Sigmoid colon (tissue), 7 donors: Measurements from ENCODE around the gene THSD7A. TPM values are rescaled to one million over a fixed set of nuclear protein-coding genes. Genes with fewer than 3 reads are reported as not detected.

ENCODE experiments used
- DNase-seq: peaks from one replicate; pipeline ENCODE4 v3.0.0-alpha.2; 2019
- H3K27ac ChIP-seq, 4 donors: fragments of 200-600 bp; sonication (generic); one replicate each; pipeline ENCODE4 v1.5.1; 2016 to 2019; ENCODE audit warnings: mild to moderate bottlenecking in 1 of 4
- H3K27me3 ChIP-seq, 3 donors: fragments of 200-600 bp; sonication (generic); one replicate each; pipeline ENCODE4 v1.5.1; 2019; ENCODE audit warnings: mild to moderate bottlenecking in 1 of 3
- H3K36me3 ChIP-seq, 4 donors: fragments of 200-600 bp; sonication (generic); one replicate each; pipeline ENCODE4 v1.5.1; 2016 to 2019
- H3K4me1 ChIP-seq, 4 donors: fragments of 200-600 bp; sonication (generic); one replicate each; pipeline ENCODE4 v1.5.1; 2017 to 2019
- H3K4me3 ChIP-seq, 4 donors: fragments of 200-600 bp; sonication (generic); one replicate each; pipeline ENCODE4 v1.5.1; 2017 to 2019; ENCODE audit warnings: mild to moderate bottlenecking in 2 of 4, moderate library complexity in 1 of 4
- H3K9me3 ChIP-seq, 4 donors: fragments of 200-600 bp in 3 of 4; sonication (generic) in 3 of 4; one replicate each; pipeline versions ENCODE4 v1.5.1 to v1.6.1; 2013 to 2019
- CTCF ChIP-seq, 4 experiments: fragments of 450-650 bp in 3 of 4; fragments of 200-600 bp in 1 of 4; IDR thresholded peaks; one replicate each; pipeline ENCODE4 v1.5.1; 2016 to 2019; ENCODE audit warnings: antibody characterized with exemption in 4 of 4, mild to moderate bottlenecking in 3 of 4, moderate library complexity in 2 of 4
- EP300 ChIP-seq, 4 donors: sonication (generic); formaldehyde crosslinking; IDR thresholded peaks; one replicate each; pipeline ENCODE4 v1.6.1; 2017; ENCODE audit warnings: antibody characterized with exemption in 4 of 4
- POLR2A ChIP-seq, 2 donors: fragments of 450-650 bp; IDR thresholded peaks; one replicate each; pipeline ENCODE4 v1.6.1; 2016; ENCODE audit warnings: antibody characterized with exemption in 2 of 2, mild to moderate bottlenecking in 2 of 2, moderate library complexity in 2 of 2
- POLR2AphosphoS5 ChIP-seq, 4 donors: sonication (generic); formaldehyde crosslinking; IDR thresholded peaks; one replicate each; pipeline ENCODE4 v1.6.1; 2017; ENCODE audit warnings: antibody characterized with exemption in 4 of 4
- WGBS, 2 donors: extraction: QIAGEN DNeasy Blood & Tissue Kit; methylation state at CpG; one replicate each; pipeline ENCODE4 v1.1.7; 2013; 5-methylcytosine and 5-hydroxymethylcytosine counted together
- intact Hi-C: fragments of 100-400 bp; cut with DNase I; formaldehyde crosslinking; loops from one replicate; pipeline ENCODE4 v1.15.1; 2023
- polyA plus RNA-seq, 3 donors: library from polyadenylated mRNA; stranded (reverse); fragments of 200-250 nt; gene quantifications; one replicate each; pipeline ENCODE4 v1.2.3, GENCODE V29; 2013
- total RNA-seq, 4 donors: library from RNA; depleted of rRNA; stranded (reverse); fragments of >200 nt; gene quantifications; one replicate each; pipeline ENCODE4 v1.1.0, GENCODE V29; 2016
- donor health status: healthy with polysubstance abuse.
- donor health status: Bipolar disorder and iron deficiency.
- donor health status: healthy.

Gene THSD7A
- total and polyA plus RNA-seq, 7 donors = under 0.01 to 6.9 (median 5.0) TPM

GRCh38 chr7:11436316-11436715 is 395.7 kb downstream of the THSD7A start:
- Histone ChIP-seq H3K4me1 (peaks cover 0 to 13% (median 3%) of the 10 kb centered on the region in 4 donors), H3K4me3 (no peak overlapping the region), H3K36me3 (no peaks in the 10 kb centered on the region), H3K27me3 (no peaks in the 10 kb centered on the region), H3K9me3 (no peaks in the 10 kb centered on the region), H3K27ac (no peak overlapping the region)
- intact Hi-C loops = no loop called here
- no peak for DNase-seq
- TF ChIP-seq POLR2AphosphoS5 (IDR thresholded peaks at IDR 0.05) = no peak
- no peak for TF ChIP-seq EP300 (IDR thresholded peaks at IDR 0.05)
- TF ChIP-seq POLR2A (IDR thresholded peaks at IDR 0.05) = no peak
- no peak for TF ChIP-seq CTCF (IDR thresholded peaks at IDR 0.05)
- WGBS, 2 donors = 75 to 79% methylated on average over 1 of the region's 1 CpG

DNA sequence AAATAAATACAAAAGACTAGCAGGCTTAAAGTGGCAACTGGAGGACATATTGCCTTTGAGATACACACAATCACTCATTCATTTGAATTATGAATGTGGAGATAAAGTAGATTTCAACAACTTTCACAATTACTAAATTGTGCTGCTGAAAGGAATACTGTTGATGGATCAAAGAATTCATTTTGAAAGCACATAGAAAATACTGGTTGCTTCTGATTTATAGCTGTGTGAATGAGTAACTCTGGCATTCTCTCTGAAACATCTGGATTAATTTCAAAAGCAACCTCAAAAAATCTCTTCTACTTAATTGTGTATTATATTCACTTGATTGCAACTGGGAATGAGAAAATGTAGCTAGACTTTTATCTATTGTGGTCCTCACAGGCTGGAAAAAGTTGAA is 397.6 kb downstream of the THSD7A start:
- intact Hi-C loops = no loop called here

DNA sequence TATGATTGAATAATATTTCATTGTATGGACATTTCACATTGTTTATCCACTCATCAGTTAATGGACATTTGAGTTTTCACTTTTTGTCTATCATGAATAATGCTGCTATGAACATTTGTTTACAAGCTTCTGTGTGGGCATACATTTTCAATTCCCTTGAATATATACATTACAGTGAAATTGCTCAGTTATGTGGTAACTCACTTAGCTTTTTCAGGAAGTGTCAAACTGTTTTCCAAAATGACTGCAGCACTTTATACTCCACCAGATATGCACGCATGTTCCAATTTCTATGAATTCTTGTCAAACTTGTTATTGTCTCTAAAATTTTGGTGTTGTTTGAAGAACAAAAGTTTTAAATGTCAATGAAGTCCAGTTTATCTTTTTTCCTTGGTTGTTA is 401.2 kb downstream of the THSD7A start:
- H3K27me3 ChIP-seq = no peaks in the 10 kb centered on the region

More for the DNA sequence above, 397.6 kb downstream of the THSD7A start:
- Histone ChIP-seq H3K27ac (no peak overlapping the region), H3K36me3 (no peaks in the 10 kb centered on the region), H3K4me3 (no peak overlapping the region), H3K9me3 (no peaks in the 10 kb centered on the region), H3K27me3 (no peaks in the 10 kb centered on the region), H3K4me1 (peaks cover 0 to 13% (median 3%) of the 10 kb centered on the region in 4 donors)
- DNase-seq = no peak
- TF ChIP-seq POLR2A (IDR thresholded peaks at IDR 0.05) = no peak
- no peak for TF ChIP-seq CTCF (IDR thresholded peaks at IDR 0.05)
- TF ChIP-seq POLR2AphosphoS5 (IDR thresholded peaks at IDR 0.05) = no peak
- no peak for TF ChIP-seq EP300 (IDR thresholded peaks at IDR 0.05)

DNA sequence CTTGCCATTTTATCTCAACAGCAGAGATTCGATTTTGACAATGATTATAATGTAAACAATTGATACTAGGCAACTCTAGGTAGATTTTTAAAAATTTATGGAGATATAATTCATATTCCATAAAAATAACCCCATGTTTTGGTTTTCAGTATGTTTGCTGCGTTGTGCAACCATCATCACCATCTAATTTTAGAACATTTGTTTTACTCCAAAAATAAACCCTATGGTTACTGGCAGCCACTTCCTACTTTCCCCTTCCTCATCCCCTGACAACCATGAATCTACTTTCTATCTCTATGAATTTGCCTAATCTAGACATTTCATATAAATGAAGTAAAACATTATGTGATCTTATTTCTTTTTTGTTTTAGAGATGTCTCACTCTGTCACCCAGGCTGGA is 401.9 kb downstream of the THSD7A start:
- no peak for TF ChIP-seq EP300 (IDR thresholded peaks at IDR 0.05)
- no peak for TF ChIP-seq POLR2A (IDR thresholded peaks at IDR 0.05)
- TF ChIP-seq POLR2AphosphoS5 (IDR thresholded peaks at IDR 0.05) = no peak
- no peak for TF ChIP-seq CTCF (IDR thresholded peaks at IDR 0.05)
- WGBS, 2 donors = 58 to 68% methylated on average over 2 of the region's 2 CpGs
- H3K4me3 ChIP-seq = no peak overlapping the region
- no peak overlapping the region for H3K27ac ChIP-seq
- no peaks in the 10 kb centered on the region for H3K4me1 ChIP-seq
- H3K9me3 ChIP-seq = no peaks in the 10 kb centered on the region
- no peaks in the 10 kb centered on the region for H3K36me3 ChIP-seq
- intact Hi-C loops = no loop called here
- no peaks in the 10 kb centered on the region for H3K27me3 ChIP-seq
- DNase-seq = no peak

More for the DNA sequence above, 401.2 kb downstream of the THSD7A start:
- DNase-seq = no peak
- Histone ChIP-seq H3K4me3 (no peak overlapping the region), H3K36me3 (no peaks in the 10 kb centered on the region), H3K9me3 (no peaks in the 10 kb centered on the region), H3K4me1 (no peaks in the 10 kb centered on the region), H3K27ac (no peak overlapping the region)
- intact Hi-C loops = no loop called here
- 93 to 96% methylated on average over 1 of the region's 1 CpG for WGBS, 2 donors
- TF ChIP-seq POLR2A (IDR thresholded peaks at IDR 0.05) (no peak), POLR2AphosphoS5 (IDR thresholded peaks at IDR 0.05) (no peak), CTCF (IDR thresholded peaks at IDR 0.05) (no peak), EP300 (IDR thresholded peaks at IDR 0.05) (no peak)
